WI38 (cell line): Measurements from ENCODE around the gene DCDC2B.

Source experiments
- H3K4me3 ChIP-seq: 2 replicates; pipeline ENCODE4 v1.5.1; 2011; ENCODE audit warnings: low read depth, mild to moderate bottlenecking, control low read depth, low read length
- TF ChIP-seq, protein P1 (sequence below): IDR thresholded peaks from 2 replicates; pipeline ENCODE4 v1.5.1; 2012; ENCODE audit warnings: low read depth, mild to moderate bottlenecking, control low read depth, low read length

The DCDC2B gene

DNA sequence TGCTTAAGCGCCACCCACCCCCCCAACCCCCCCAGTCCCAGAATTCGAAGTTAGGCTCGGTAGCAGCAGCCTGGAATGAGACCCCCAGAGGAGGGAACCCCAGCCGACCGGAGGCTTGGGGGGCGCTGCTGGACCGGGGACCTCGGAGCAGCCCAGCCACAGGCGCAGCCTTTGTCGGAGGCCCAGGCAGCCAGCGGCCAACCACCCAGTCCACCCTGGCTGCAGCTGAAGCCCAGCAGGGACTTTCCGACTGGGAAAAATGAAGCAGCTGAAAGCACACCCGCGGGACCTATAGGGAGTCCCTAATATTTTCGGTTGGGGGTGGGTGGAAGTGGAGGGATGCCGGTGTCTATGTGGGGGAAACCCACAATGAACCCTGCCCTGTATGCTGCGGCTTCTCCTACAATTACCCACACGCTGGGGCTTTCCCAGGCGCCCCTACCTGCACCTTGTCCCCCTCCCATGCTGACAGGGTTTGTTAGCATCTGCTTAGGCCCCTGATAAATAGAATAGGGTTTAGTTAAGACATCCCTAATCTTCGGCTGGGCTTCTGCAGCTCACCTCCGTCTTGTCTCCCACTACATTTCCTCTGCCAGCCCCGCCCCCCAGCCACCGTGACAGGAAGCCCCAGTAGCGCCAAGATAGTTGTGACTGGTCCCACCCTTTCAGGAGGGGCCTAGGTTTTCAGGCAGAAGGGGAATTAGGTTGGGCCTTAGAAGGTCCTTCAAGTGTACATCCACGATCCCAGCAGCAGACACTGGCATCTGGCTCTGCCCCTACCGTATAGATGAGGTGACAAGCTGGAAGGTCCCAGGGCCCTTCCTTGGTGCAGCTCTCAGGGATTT, 7.7 kb upstream of the DCDC2B start:
- peak overlapping the region; percentile 75 for H3K4me3 ChIP-seq

DNA sequence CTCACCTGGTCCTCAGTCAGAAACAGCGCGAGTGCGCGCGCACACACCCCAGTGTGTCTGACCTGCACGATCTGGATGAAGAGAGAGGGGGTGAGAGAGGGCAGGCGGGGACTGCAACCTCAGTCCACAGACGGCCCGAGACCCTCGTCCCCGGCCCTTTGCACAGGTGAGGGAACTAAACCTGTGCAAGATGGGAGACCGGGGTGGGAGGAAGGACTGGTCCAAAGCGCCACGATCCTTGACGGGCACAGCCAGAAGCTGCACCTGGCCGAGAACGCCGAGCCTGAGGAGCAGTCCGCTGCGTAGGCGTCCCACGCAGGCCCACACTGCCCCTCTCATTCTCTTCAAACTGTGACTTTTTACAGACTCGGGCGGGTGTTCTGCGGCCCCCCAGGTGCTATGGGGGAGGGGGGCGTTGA, 3.9 kb upstream of the DCDC2B start:
- TF ChIP-seq, protein P1, sequence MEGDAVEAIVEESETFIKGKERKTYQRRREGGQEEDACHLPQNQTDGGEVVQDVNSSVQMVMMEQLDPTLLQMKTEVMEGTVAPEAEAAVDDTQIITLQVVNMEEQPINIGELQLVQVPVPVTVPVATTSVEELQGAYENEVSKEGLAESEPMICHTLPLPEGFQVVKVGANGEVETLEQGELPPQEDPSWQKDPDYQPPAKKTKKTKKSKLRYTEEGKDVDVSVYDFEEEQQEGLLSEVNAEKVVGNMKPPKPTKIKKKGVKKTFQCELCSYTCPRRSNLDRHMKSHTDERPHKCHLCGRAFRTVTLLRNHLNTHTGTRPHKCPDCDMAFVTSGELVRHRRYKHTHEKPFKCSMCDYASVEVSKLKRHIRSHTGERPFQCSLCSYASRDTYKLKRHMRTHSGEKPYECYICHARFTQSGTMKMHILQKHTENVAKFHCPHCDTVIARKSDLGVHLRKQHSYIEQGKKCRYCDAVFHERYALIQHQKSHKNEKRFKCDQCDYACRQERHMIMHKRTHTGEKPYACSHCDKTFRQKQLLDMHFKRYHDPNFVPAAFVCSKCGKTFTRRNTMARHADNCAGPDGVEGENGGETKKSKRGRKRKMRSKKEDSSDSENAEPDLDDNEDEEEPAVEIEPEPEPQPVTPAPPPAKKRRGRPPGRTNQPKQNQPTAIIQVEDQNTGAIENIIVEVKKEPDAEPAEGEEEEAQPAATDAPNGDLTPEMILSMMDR: no peak
- H3K4me3 ChIP-seq: peak overlapping the region; percentile 77

More for the DNA sequence above, 7.7 kb upstream of the DCDC2B start:
- TF ChIP-seq, protein P1: no peak

DNA sequence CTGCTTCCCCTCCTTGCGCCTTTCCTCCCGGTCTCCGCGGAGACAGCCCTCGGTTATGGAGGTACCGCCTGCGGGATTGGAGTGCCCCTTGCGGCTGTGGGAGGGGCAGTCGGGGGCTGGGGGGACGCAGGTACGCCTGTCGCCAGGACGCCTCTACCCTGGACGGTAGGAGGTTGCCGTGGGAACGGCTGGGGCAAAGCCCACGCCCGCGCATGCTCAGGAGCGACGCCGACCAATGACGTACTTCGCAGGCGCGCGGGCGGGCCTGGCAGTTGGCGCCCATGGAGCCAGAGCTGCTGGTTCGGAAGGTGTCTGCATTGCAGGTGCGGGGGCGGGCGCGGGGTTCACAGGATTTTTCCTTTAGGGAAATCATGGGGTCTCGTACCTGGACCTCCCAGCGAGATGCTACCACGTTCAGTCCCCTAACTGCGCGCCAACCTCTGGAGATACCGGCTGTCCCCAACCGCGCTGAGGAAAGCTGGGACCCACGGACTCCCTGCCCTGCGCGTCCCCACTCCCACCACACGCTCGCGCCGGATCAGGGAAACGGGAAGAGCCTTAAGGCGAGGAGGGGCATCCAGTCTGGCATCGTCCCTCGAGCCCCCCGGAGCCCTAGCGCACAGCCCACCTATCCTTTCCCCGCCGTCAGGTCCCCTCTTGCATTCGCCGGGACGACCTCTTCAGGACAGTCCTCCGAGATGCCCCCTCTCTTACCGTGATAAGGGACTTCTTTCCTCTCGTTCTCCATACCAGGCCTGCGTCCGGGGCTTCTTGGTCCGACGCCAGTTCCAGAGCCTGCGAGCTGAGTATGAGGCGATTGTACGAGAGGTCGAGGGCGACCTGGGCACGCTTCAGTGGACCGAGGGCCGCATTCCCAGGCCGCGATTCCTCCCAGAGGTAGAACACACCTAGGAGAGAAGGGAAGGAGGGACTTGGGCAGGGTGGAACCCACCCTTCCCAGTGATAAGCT, 3.2 kb upstream of the DCDC2B start, which contains the start of gene IQCC:
TSS of gene IQCC (plus strand) at position 271 of the 970 bp plus-strand sequence. CDS start at position 282, 11 bp downstream.
- TF ChIP-seq, protein P1: no peak
- peak within 1 kb of the TSS; percentile 77 for H3K4me3 ChIP-seq

DNA sequence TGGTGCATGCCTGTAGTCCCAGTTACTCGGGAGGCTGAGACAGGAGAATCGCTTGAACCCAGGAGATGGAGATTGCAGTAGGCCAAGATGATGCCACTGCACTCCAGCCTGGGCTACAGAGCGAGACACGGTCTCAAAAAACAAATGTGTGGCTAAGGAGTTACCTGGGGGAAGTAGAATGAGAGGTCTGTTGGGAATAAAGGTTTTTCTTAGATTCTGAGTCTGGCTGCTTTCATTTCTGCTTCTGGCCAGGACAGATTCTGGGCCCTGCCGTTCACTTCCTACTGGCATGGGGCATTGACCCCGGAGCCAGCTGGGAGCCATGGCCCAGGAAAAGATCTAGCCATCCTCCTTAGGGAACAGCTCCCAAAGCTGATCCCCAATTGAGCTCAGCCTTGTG, 420 bp upstream of the DCDC2B start:
- TF ChIP-seq, protein P1: no peak
- no peak overlapping the region for H3K4me3 ChIP-seq

DNA sequence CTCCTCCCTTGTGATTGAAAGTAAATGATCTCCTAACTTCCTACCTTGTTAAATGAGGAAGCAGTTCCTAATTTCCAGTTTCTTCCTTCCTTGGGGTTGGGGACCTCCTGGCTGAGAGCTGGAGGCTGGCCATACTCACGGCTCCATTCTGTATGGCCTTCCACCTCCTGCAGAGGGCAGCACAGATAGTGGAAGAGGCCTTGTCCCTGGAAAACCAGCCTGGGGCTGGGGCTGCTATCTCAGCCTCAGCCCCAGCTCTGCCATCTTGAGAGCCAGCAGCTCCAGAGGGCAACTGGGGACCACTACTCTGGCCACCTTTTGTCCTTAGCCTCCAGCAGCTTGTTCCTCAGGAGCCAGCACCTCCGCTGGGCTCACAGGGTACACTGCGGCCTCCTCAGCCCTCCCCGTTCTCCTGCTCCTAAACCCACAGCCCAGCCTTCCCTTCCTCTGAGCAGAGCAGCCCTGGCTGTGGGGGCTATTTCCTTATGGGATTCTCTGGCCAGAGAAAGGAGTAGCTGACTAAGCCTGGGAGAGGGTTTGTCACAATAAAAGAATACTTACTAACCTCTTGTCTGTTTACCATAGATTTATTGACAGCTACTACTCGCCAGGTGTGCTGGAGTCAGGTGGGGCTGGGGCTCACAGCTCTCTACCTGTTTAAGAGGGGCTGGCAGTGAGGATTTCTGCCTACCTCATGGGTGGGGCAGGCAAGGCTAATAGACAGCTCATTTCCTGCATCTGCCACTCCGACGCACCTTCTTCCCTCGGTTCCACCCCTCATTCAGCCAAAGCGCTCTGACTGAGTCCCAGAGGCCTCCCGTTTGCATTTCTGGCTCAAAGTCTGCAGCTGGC, 7.0 kb downstream of the DCDC2B start:
- TF ChIP-seq, protein P1: peak; percentile 90

DNA sequence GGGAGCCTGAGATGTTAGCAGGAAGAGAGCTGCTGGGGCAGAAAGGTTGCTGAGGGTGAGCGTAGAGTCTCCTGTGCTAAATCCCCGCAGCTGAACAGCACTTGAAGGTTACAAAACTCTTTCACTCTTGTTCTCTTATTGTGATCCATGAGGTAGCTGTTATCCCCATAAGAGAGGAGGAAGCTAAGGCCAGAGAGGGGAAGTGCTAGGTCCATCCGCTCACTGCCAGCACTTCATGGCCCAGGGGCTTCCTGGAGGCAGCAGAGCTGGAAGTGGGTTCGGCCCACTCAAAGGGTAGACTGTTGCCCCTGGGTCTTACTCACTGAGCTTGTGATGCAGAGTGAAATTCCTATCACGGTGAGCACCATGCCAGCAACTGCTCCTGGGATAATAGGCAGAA, 7.7 kb downstream of the DCDC2B start:
- TF ChIP-seq, protein P1: no peak

More for the DNA sequence above, 7.0 kb downstream of the DCDC2B start:
- no peak overlapping the region for H3K4me3 ChIP-seq

More for the DNA sequence above, 7.7 kb downstream of the DCDC2B start:
- H3K4me3 ChIP-seq: no peak overlapping the region
